ENCODE measurements around the gene TENT5C. TPM values are rescaled to one million over a fixed set of nuclear protein-coding genes. Genes with fewer than 3 reads are reported as not detected.

The TENT5C gene
- total and polyA plus RNA-seq, 9 of the 15 experiments (the other 6 are each of a cell fraction or from before 2014, with no cell fraction given): 1.8 to 7.7 (median 4.0) TPM

DNA sequence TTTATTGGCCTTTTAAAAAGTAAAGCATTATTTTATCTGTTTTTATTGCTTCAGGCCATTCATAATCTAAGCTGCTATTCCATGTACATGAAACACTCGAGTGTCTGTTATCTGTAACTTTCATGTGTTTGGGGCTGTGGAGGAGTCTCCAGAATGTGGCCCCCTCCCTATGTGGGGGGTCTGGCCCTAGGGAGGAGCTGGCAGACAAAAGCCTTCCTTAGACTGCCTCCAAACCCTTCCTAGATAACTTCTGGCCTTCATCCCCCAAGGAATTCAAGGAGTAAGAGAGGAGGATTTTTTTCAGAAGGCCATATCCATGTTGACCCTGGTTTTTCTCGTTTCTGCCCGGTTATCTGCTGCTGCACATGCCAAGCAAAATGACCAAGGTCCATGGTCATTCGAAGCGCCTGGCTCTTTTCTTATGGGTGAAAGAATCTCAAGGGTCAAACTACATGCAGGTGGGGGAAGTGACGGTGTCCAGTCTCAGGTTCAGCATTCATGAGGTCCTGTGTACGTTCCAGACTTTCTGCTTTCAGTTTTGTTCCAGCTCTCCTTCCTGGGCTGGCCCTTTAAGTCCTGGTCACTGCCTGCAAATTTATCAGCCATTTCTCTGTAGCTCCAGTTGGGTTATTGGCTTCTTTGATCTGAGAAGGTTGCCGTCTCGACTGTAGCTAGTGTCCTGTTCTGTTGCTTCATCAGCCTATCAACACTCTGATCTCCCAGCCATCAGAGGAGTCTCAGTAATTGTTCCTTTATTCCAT is 8.3 kb downstream of the TENT5C start (continued):
- no peak for TF ChIP-seq TCF15 (CRISPR knock-in tag; IDR thresholded peaks at IDR 0.05)
- no peak for TF ChIP-seq ZNF75A (CRISPR knock-in tag; IDR thresholded peaks at IDR 0.05)
- TF ChIP-seq ELF2 (CRISPR knock-in tag; IDR thresholded peaks at IDR 0.05): no peak
- no peak for TF ChIP-seq ZNF197 (CRISPR knock-in tag; IDR thresholded peaks at IDR 0.05; ENCODE audit: low read depth)
- TF ChIP-seq, protein P1, sequence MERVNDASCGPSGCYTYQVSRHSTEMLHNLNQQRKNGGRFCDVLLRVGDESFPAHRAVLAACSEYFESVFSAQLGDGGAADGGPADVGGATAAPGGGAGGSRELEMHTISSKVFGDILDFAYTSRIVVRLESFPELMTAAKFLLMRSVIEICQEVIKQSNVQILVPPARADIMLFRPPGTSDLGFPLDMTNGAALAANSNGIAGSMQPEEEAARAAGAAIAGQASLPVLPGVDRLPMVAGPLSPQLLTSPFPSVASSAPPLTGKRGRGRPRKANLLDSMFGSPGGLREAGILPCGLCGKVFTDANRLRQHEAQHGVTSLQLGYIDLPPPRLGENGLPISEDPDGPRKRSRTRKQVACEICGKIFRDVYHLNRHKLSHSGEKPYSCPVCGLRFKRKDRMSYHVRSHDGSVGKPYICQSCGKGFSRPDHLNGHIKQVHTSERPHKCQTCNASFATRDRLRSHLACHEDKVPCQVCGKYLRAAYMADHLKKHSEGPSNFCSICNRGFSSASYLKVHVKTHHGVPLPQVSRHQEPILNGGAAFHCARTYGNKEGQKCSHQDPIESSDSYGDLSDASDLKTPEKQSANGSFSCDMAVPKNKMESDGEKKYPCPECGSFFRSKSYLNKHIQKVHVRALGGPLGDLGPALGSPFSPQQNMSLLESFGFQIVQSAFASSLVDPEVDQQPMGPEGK (CRISPR knock-in tag; IDR thresholded peaks at IDR 0.05; ENCODE audit: borderline replicate concordance): no peak
- no peak for TF ChIP-seq NR3C1 (CRISPR knock-in tag; IDR thresholded peaks at IDR 0.05)
- TF ChIP-seq, protein P2, sequence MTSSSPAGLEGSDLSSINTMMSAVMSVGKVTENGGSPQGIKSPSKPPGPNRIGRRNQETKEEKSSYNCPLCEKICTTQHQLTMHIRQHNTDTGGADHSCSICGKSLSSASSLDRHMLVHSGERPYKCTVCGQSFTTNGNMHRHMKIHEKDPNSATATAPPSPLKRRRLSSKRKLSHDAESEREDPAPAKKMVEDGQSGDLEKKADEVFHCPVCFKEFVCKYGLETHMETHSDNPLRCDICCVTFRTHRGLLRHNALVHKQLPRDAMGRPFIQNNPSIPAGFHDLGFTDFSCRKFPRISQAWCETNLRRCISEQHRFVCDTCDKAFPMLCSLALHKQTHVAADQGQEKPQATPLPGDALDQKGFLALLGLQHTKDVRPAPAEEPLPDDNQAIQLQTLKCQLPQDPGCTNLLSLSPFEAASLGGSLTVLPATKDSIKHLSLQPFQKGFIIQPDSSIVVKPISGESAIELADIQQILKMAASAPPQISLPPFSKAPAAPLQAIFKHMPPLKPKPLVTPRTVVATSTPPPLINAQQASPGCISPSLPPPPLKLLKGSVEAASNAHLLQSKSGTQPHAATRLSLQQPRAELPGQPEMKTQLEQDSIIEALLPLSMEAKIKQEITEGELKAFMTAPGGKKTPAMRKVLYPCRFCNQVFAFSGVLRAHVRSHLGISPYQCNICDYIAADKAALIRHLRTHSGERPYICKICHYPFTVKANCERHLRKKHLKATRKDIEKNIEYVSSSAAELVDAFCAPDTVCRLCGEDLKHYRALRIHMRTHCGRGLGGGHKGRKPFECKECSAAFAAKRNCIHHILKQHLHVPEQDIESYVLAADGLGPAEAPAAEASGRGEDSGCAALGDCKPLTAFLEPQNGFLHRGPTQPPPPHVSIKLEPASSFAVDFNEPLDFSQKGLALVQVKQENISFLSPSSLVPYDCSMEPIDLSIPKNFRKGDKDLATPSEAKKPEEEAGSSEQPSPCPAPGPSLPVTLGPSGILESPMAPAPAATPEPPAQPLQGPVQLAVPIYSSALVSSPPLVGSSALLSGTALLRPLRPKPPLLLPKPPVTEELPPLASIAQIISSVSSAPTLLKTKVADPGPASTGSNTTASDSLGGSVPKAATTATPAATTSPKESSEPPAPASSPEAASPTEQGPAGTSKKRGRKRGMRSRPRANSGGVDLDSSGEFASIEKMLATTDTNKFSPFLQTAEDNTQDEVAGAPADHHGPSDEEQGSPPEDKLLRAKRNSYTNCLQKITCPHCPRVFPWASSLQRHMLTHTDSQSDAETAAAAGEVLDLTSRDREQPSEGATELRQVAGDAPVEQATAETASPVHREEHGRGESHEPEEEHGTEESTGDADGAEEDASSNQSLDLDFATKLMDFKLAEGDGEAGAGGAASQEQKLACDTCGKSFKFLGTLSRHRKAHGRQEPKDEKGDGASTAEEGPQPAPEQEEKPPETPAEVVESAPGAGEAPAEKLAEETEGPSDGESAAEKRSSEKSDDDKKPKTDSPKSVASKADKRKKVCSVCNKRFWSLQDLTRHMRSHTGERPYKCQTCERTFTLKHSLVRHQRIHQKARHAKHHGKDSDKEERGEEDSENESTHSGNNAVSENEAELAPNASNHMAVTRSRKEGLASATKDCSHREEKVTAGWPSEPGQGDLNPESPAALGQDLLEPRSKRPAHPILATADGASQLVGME (CRISPR knock-in tag; IDR thresholded peaks at IDR 0.05): no peak
- TF ChIP-seq RFX1 (IDR thresholded peaks at IDR 0.05): no peak
- no peak for TF ChIP-seq C11orf30 (IDR thresholded peaks at IDR 0.05; ENCODE audit: low read depth)
- no peak for TF ChIP-seq BRF1 (IDR thresholded peaks at IDR 0.05; ENCODE audit: borderline replicate concordance, extremely low read depth, insufficient read length)
- TF ChIP-seq TAF9B (IDR thresholded peaks at IDR 0.05; ENCODE audit: partially characterized antibody): no peak
- TF ChIP-seq BDP1 (IDR thresholded peaks at IDR 0.05; ENCODE audit: insufficient read depth, insufficient read length): no peak
- TF ChIP-seq KDM4B (IDR thresholded peaks at IDR 0.05; ENCODE audit: borderline replicate concordance in 2 of 2, low read depth in 1 of 2): no peak
- no peak for TF ChIP-seq MECOM (CRISPR knock-in tag; IDR thresholded peaks at IDR 0.05)
- TF ChIP-seq ZNF695 (CRISPR knock-in tag; IDR thresholded peaks at IDR 0.05): no peak
- no peak for TF ChIP-seq THRB (CRISPR knock-in tag; conservative IDR thresholded peaks at IDR 0.05)
- TF ChIP-seq ZNF3 (CRISPR knock-in tag; IDR thresholded peaks at IDR 0.05): no peak
- TF ChIP-seq ILF3 (IDR thresholded peaks at IDR 0.05; ENCODE audit: borderline replicate concordance): no peak
- TF ChIP-seq POLR3G (IDR thresholded peaks at IDR 0.05; ENCODE audit: extremely low read depth, insufficient read length, insufficient replicate concordance): no peak

Data from K562 (cell line).